GM18870 (cell line): ENCODE results near the gene POLG2.
"Not testable (repeated sequence)": the region's sequence is repeated elsewhere in the genome, so short reads cannot be mapped to it uniquely, and the experiment has no call there.

Experiments used
- ATAC-seq: cut with Tn5 transposase; IDR thresholded peaks from one replicate; pipeline ENCODE4 v1.9.1; 2021; ENCODE audit warnings: moderate library complexity; ENCODE audit not compliant: unreplicated experiment

Gene POLG2

GRCh38 chr17:64443086-64443760 lies 53.6 kb downstream of the POLG2 start:
- ATAC-seq, result no peak

- ATAC-seq, result no peak
These were observed 54.3 kb downstream of the POLG2 start for GRCh38 chr17:64442541-64442971.

GRCh38 chr17:64441772-64442540 lies 54.9 kb downstream of the POLG2 start:
- ATAC-seq, result no peak

- ATAC-seq, result no peak
These were observed 56.9 kb downstream of the POLG2 start for GRCh38 chr17:64439956-64440355.

- ATAC-seq, result not testable (repeated sequence)
These were observed 57.3 kb downstream of the POLG2 start for GRCh38 chr17:64439521-64439920.

- no peak for ATAC-seq
These were observed 58.8 kb downstream of the POLG2 start for GRCh38 chr17:64437944-64438525.

- no peak for ATAC-seq
These were observed 65.3 kb downstream of the POLG2 start for GRCh38 chr17:64431534-64431933.

GRCh38 chr17:64430036-64430435 lies 66.8 kb downstream of the POLG2 start:
- not testable (repeated sequence) for ATAC-seq

GRCh38 chr17:64428406-64428805 lies 68.4 kb downstream of the POLG2 start:
- no peak for ATAC-seq
